Measurements from ENCODE around the gene RIC3. TPM values are rescaled to one million over a fixed set of nuclear protein-coding genes. Genes with fewer than 3 reads are reported as not detected.
A peak's percentile ranks its signal among the peaks of the same experiment; 100 is the strongest.

Gene RIC3
- total and polyA plus RNA-seq, 7 donors = 0.46 to 8.4 (median 3.4) TPM

DNA sequence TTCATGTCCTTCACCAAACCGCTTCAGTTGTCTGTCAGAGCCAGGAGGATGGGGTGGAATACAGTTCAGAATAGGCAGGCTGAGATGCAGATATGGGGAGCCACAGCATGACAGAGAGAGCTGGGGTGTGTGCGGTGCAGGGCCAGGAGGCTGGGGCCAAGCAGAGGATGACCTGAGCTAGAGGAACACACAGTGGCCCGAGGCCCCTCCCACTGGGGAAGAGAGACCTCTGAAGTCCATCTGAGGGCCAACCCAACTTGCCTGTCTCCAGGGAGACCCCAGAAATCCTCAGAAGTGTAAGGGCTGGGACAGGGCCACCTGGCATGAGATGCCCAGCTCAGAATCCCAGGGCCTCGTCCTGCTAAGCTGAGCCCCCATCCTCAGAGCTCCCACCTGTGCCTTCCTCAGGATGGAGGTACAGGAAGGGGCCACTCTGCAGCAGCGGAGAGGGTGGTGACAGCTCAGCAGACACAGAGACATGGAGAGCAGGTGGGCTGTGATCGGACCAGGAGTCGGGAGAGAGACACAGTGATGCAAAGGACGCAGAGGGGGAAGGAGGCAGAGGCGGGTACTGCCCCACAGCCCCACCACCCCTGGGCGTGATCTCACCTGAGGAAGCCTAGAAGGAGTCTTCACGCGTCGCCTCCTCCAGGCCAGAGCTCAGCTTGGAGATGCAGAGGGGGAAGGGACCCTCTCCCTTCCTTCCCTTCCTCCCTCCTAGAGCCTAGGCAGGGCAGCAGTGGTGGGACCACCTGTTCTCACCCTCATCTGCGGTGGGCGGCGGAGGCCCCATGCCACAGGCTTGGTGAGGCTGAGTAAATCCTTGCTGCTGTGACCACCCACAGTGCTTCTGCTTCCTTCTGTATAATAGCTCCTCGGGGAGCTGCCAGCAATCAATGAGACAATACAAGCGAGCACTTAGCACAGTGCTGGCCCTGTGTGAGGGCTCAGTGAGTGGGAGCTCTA lies 96.9 kb downstream of the RIC3 start:
- intact Hi-C loops (cut with DNase I) = loop anchor here in 1 of 2 donors (5.0 kb wide), 1 partner anchor 40 kb away; no protein-coding TSS in a partner anchor

DNA sequence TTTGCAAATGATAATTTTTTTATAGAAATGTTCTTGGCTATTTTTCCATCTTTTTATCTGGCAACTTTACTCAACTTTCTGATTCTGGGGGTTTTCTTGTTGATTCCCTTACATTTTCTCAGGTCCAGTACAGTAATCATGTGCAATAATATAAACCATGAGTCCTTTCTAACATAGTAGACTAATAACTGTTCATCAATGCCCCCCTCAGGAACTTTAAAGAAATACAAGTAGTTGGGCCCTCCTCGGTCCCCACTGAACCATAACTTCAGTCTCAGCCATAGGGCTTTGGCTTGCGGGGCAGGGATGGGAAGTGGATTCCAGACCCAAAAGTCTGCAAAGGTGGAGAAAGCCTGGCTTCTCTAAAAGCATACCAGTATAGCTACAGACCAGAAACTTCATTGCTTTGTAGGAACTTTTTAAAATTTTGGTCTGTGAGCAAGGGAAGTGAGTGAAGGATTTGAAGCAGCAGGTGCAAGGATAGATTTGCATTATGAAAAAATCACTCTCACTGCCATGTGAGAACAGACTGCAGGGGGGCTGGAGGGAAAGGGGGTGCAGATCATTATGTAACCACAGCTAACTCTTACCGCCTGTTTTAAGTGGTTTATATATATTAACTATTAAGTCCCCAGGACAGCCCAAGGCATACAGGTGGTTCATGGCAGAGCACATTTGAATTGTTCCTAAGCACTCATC lies 98.3 kb downstream of the RIC3 start:
- H3K36me3 ChIP-seq (ENCODE audit: insufficient read depth in 1 of 2, low read depth in 1 of 2) = no peaks in the 10 kb centered on the region
- ATAC-seq = peak in 2 of 4 donors; percentile 54 to 72
- no peak for DNase-seq
- intact Hi-C loops (cut with DNase I) = loop anchor here in 1 of 2 donors (5.0 kb wide), 1 partner anchor 38 kb away; no protein-coding TSS in a partner anchor
- no peak overlapping the region for H3K27ac ChIP-seq
- no peaks in the 10 kb centered on the region for H3K9me3 ChIP-seq
- TF ChIP-seq, protein P1, sequence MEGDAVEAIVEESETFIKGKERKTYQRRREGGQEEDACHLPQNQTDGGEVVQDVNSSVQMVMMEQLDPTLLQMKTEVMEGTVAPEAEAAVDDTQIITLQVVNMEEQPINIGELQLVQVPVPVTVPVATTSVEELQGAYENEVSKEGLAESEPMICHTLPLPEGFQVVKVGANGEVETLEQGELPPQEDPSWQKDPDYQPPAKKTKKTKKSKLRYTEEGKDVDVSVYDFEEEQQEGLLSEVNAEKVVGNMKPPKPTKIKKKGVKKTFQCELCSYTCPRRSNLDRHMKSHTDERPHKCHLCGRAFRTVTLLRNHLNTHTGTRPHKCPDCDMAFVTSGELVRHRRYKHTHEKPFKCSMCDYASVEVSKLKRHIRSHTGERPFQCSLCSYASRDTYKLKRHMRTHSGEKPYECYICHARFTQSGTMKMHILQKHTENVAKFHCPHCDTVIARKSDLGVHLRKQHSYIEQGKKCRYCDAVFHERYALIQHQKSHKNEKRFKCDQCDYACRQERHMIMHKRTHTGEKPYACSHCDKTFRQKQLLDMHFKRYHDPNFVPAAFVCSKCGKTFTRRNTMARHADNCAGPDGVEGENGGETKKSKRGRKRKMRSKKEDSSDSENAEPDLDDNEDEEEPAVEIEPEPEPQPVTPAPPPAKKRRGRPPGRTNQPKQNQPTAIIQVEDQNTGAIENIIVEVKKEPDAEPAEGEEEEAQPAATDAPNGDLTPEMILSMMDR (IDR thresholded peaks at IDR 0.05) = peak; percentile 26
- no peaks in the 10 kb centered on the region for H3K27me3 ChIP-seq (ENCODE audit: insufficient read depth in 3 of 3, low read length in 2 of 3)
- peaks cover 4% of the 10 kb centered on the region for H3K4me1 ChIP-seq
- H3K4me3 ChIP-seq = no peak overlapping the region
- WGBS, 3 donors = 37 to 55% (median 46%) methylated on average over 3 of the region's 3 CpGs

More for the DNA sequence above, 96.9 kb downstream of the RIC3 start:
- H3K27me3 ChIP-seq (ENCODE audit: insufficient read depth in 3 of 3, low read length in 2 of 3) = no peaks in the 10 kb centered on the region
- DNase-seq (no peak), ATAC-seq (no peak)
- no peaks in the 10 kb centered on the region for H3K36me3 ChIP-seq (ENCODE audit: insufficient read depth in 1 of 2, low read depth in 1 of 2)
- no peak overlapping the region for H3K27ac ChIP-seq
- H3K4me1 ChIP-seq = peaks cover 4% of the 10 kb centered on the region
- 70 to 80% (median 71%) methylated on average over 16 to 18 of the region's 18 CpGs for WGBS, 3 donors
- H3K9me3 ChIP-seq = no peaks in the 10 kb centered on the region
- TF ChIP-seq, protein P1 (IDR thresholded peaks at IDR 0.05) = no peak
- H3K4me3 ChIP-seq = no peak overlapping the region

DNA sequence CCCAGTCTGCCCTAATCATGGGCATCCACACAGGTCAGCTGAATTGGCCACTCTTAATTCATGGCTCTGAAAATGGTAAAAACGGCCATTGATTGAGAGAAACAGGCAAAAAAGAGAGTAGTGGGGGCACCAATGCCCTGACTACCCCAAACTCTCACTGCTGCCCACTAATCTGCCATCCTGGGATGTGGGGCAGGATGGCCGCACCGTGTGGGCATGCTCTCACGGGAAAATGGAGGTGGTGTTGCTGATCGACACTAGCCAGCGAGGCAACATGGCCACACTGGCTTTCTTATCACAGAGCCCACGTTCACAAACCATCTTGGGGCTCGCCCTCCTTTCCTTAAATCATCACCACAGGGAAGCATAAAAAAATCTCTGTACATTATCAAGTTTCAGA lies 99.1 kb downstream of the RIC3 start:
- 88 to 93% (median 88%) methylated on average over 8 of the region's 8 CpGs for WGBS, 3 donors
- DNase-seq (no peak), ATAC-seq (no peak)
- H3K4me1 ChIP-seq = peaks cover 4% of the 10 kb centered on the region
- H3K27ac ChIP-seq = no peak overlapping the region
- TF ChIP-seq, protein P1 (IDR thresholded peaks at IDR 0.05) = no peak
- no peaks in the 10 kb centered on the region for H3K9me3 ChIP-seq
- H3K27me3 ChIP-seq (ENCODE audit: insufficient read depth in 3 of 3, low read length in 2 of 3) = no peaks in the 10 kb centered on the region
- intact Hi-C loops (cut with DNase I) = loop anchor here (2.0 to 5.0 kb wide), 2 partner anchors 37 kb away; no protein-coding TSS in a partner anchor
- no peaks in the 10 kb centered on the region for H3K36me3 ChIP-seq (ENCODE audit: insufficient read depth in 1 of 2, low read depth in 1 of 2)
- no peak overlapping the region for H3K4me3 ChIP-seq

DNA sequence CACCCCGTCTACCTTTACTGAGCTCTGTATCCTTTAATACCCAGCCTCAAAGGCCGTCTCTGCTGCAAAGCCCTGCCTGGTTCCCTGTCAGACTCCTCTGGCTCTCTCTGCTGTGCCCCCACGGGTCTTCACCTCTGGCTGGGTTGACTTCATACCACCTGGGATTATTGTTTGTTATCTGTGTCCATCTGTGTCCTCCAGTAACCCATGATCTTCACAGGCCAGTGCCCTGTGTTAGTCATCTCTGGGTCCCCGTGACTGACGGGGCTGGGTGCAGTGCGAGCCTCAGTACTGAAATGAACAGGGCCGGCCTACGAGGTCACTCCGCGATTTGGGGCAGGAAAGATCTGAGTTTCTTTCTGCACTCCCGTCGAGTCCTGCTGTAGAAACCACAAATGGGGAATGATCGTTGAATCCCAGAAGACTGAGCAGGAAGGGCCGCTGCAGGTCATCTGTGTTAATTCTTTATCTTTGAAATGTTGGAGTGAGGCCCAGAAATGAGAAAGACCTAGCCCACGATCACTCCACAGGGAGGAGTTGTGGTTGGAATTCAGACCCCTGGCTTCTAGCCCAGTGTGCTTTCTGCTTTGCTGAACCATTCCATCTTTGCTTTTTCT lies 100.1 kb downstream of the RIC3 start:
- peak overlapping the region; percentile 46 for H3K27ac ChIP-seq
- H3K36me3 ChIP-seq (ENCODE audit: insufficient read depth in 1 of 2, low read depth in 1 of 2) = no peaks in the 10 kb centered on the region
- H3K4me3 ChIP-seq = no peak overlapping the region
- intact Hi-C loops (cut with DNase I) = loop anchor here in 1 of 2 donors (2.0 kb wide), 1 partner anchor 36 kb away; no protein-coding TSS in a partner anchor
- H3K9me3 ChIP-seq = no peaks in the 10 kb centered on the region
- H3K4me1 ChIP-seq = peaks cover 7% of the 10 kb centered on the region
- WGBS, 3 donors = 10 to 24% (median 14%) methylated on average over 15 of the region's 15 CpGs
- ATAC-seq (peak; percentile 84 to 97 (median 90)), DNase-seq (peak; percentile 70 to 84)
- TF ChIP-seq, protein P1 (IDR thresholded peaks at IDR 0.05) = no peak
- H3K27me3 ChIP-seq (ENCODE audit: insufficient read depth in 3 of 3, low read length in 2 of 3) = no peaks in the 10 kb centered on the region

All from psoas muscle (tissue), 8 donors.